Activated naive CD8-positive, alpha-beta T cell treated with anti-CD3 and anti-CD28 coated beads, Interleukin-2, amount 10 ng/mL, durations not matched to agents 7 days and 5 days (primary cell): ENCODE results near the gene CDH18. TPM values are rescaled to one million over a fixed set of nuclear protein-coding genes. Genes with fewer than 3 reads are reported as not detected.

Experiments used
- ATAC-seq: fragments of 150-1000 bp; cut with Tn5 transposase; one replicate; pipeline ENCODE4 v1.10.0; 2021; ENCODE audit warnings: low read depth, moderate library complexity
- POLR2A ChIA-PET: fragments of 350-600 bp; sonication (Branson Sonifier 250); formaldehyde crosslinking; loops from one replicate; lab custom pipeline; 2021; ENCODE audit warnings: antibody characterized with exemption; lab: Charles Lee
- DNase-seq: peaks from one replicate; pipeline ENCODE4 v3.0.0; 2021
- H3K27ac Mint-ChIP-seq: one replicate; pipeline ENCODE4 v1.8.0; 2022; ENCODE audit warnings: mild to moderate bottlenecking, mixed read lengths
- H3K27me3 Mint-ChIP-seq: one replicate; pipeline ENCODE4 v1.8.0; 2022; ENCODE audit warnings: mild to moderate bottlenecking, moderate library complexity, mixed read lengths
- H3K36me3 Mint-ChIP-seq: one replicate; pipeline ENCODE4 v1.8.0; 2021; ENCODE audit warnings: mild to moderate bottlenecking, mixed read lengths
- H3K4me1 Mint-ChIP-seq: one replicate; pipeline ENCODE4 v1.8.0; 2021; ENCODE audit warnings: mixed read lengths
- H3K4me3 Mint-ChIP-seq: one replicate; pipeline ENCODE4 v1.8.0; 2022; ENCODE audit warnings: mild to moderate bottlenecking, moderate library complexity, mixed read lengths
- H3K9me3 Mint-ChIP-seq: one replicate; pipeline ENCODE4 v1.8.0; 2021; ENCODE audit warnings: mixed read lengths
- total RNA-seq, 2 experiments: library from RNA; stranded (reverse); gene quantifications; one replicate each; pipeline ENCODE4 v1.2.3, GENCODE V29; 2021

Gene CDH18
- total RNA-seq, 2 experiments from 2014 or later: not detected

DNA sequence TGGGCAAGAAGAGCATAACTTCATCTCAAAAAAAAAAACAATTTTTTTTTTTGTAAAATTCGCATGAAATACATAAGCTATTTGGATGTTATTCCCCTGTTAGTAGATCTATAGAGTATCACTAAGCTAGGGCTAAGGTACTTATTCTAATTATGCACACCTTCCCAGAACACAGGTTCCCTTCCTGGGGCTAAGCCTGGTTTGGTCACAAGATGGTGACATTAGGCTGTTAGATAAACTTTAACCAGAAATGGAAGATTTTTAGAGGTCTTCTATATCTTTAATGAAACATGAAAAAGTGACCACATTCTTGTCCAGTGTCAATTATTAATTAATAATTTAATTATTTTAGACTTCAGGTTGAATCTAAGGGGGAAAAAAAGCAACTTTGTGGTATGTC lies 433.5 kb downstream of the CDH18 start:
- Mint-ChIP-seq H3K4me3 (no peak overlapping the region), H3K27me3 (no peaks in the 10 kb centered on the region), H3K36me3 (no peaks in the 10 kb centered on the region), H3K4me1 (no peaks in the 10 kb centered on the region), H3K9me3 (peaks cover 2% of the 10 kb centered on the region), H3K27ac (no peak overlapping the region)
- POLR2A ChIA-PET: no interaction called here
- ATAC-seq (no peak), DNase-seq (no peak)

DNA sequence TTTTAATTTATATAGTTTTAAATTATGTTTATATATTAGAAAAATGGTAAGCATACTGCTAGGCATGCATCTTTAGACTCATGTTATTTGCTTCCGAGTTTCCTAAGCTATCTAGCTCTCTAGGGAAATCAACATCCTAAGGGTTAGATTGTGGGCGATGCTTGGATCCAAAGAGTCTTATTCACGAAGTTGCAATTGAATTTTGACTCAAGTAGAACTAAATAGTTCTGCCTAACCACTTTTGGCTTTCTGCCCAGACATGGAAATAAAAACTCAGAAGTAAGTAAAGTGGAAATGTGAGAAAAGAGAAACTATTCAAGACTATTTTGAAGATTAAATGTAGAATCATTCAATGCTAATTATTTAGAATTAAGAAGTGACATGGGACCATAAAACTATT lies 440.4 kb downstream of the CDH18 start:
- no peaks in the 10 kb centered on the region for H3K36me3 Mint-ChIP-seq
- ATAC-seq (no peak), DNase-seq (no peak)
- no peaks in the 10 kb centered on the region for H3K4me1 Mint-ChIP-seq
- no peaks in the 10 kb centered on the region for H3K27me3 Mint-ChIP-seq
- no peak overlapping the region for H3K27ac Mint-ChIP-seq
- H3K4me3 Mint-ChIP-seq: no peak overlapping the region
- POLR2A ChIA-PET: no interaction called here
- H3K9me3 Mint-ChIP-seq: no peaks in the 10 kb centered on the region

DNA sequence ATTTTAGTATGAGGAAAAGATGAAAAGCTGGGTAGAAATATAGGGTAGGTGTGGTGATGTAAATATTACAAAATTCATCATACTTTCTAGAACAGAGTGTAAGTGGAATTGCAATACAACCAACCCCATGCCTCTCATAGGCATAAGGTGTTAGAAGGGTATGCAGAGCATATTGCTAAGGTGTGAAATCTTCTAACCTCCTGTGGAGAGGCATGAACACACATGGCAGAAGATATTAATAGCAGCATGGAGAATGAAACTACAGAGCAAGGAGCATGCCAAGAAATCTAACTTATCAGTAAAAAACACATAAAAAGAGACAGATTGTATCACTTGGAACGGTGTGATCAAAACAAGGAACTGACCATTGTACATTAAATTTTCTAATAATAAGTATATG lies 441.5 kb downstream of the CDH18 start:
- H3K9me3 Mint-ChIP-seq: no peaks in the 10 kb centered on the region
- ATAC-seq (no peak), DNase-seq (no peak)
- no peaks in the 10 kb centered on the region for H3K27me3 Mint-ChIP-seq
- no peaks in the 10 kb centered on the region for H3K36me3 Mint-ChIP-seq
- no peak overlapping the region for H3K4me3 Mint-ChIP-seq
- no peak overlapping the region for H3K27ac Mint-ChIP-seq
- H3K4me1 Mint-ChIP-seq: no peaks in the 10 kb centered on the region
- POLR2A ChIA-PET: no interaction called here

DNA sequence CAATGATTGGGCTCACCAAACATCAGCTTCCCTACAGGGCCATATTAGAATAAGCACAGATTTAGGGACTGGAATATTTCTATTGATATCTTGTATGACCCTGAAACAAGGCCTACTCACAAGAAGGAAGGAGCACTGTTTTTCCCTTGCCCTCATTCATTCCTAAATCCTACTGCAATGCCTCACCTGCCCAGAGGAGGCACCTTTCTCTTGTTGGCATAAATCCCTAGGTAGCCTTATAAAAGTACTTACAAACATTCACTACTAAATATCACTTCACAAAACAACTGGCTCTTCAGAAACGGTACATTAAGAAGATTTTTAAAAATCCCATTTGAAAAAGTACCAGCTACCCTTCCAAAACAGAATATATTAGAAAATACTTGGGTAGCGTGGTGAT lies 449.4 kb downstream of the CDH18 start:
- H3K27me3 Mint-ChIP-seq: no peaks in the 10 kb centered on the region
- peaks cover 8% of the 10 kb centered on the region for H3K9me3 Mint-ChIP-seq
- no peaks in the 10 kb centered on the region for H3K4me1 Mint-ChIP-seq
- POLR2A ChIA-PET: no interaction called here
- DNase-seq: no peak
- no peak overlapping the region for H3K27ac Mint-ChIP-seq
- ATAC-seq: no peak
- no peak overlapping the region for H3K4me3 Mint-ChIP-seq
- no peaks in the 10 kb centered on the region for H3K36me3 Mint-ChIP-seq

DNA sequence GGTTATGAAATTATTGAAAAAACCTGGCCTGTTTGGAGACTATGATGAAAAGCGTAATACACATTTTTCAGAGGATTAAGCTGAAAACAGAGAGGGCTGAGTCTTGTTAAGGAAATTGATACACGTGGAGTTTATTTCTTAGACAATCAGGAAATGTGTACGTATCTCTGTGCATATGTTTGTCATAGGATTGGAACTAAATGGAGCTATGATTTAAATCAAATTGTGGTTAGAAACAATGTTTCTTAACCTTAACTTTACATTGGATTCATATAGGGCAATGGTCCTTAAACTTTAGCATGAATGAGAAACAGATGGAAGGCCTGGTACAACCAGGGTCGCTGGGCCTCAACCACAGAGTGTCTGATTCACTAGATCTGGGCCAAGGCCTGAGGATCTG lies 451.6 kb downstream of the CDH18 start:
- ATAC-seq: no peak
- H3K9me3 Mint-ChIP-seq: peaks cover 8% of the 10 kb centered on the region
- POLR2A ChIA-PET: no interaction called here

DNA sequence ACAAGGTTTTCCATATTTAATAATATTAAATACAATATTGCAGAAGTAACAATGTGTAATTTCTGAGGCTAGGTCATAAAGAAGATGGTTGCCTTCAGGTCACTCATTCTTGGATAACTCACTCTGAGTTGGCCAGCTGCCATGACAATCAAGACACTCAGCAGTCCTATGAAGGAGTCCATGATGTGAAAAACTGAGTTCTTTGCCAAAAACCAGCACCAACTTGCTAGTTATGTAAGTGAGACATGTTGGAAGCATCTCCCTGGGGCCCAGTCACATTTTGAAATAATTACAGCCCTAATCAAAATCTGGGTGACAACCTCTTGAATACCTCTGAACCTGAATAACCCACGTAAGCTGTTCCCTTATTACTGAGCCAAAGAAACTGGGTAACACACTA lies 453.2 kb downstream of the CDH18 start:
- ATAC-seq: no peak
- Mint-ChIP-seq H3K27ac (no peak overlapping the region), H3K9me3 (peaks cover 6% of the 10 kb centered on the region), H3K27me3 (no peaks in the 10 kb centered on the region), H3K4me3 (no peak overlapping the region), H3K4me1 (no peaks in the 10 kb centered on the region), H3K36me3 (no peaks in the 10 kb centered on the region)
- DNase-seq: no peak
- POLR2A ChIA-PET: no interaction called here

More for the DNA sequence above, 451.6 kb downstream of the CDH18 start:
- no peak for DNase-seq
- H3K4me1 Mint-ChIP-seq: no peaks in the 10 kb centered on the region
- H3K27ac Mint-ChIP-seq: no peak overlapping the region
- H3K27me3 Mint-ChIP-seq: no peaks in the 10 kb centered on the region
- no peak overlapping the region for H3K4me3 Mint-ChIP-seq
- no peaks in the 10 kb centered on the region for H3K36me3 Mint-ChIP-seq

DNA sequence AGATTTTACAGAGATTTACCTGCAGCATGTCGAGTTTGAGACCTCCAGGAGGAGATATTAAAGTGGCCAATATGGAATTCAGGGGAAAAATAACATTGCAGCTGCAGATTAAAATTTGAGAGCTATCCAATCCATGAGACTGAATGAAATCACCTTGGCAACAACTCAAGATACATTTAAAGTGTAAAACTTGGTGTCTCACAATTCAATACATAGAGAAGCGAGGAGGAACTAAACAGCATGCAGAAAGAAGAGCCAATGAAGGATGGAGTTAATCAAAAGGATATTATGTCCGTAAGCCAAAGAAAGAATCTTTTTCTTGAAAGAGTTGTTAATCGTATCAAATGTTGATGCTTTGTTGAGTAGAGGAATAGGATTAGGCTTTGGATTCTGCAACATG lies 455.1 kb downstream of the CDH18 start:
- Mint-ChIP-seq H3K9me3 (peaks cover 6% of the 10 kb centered on the region), H3K4me3 (no peak overlapping the region), H3K27me3 (no peaks in the 10 kb centered on the region), H3K4me1 (no peaks in the 10 kb centered on the region), H3K27ac (no peak overlapping the region), H3K36me3 (no peaks in the 10 kb centered on the region)
- ATAC-seq (no peak), DNase-seq (no peak)
- POLR2A ChIA-PET: no interaction called here

DNA sequence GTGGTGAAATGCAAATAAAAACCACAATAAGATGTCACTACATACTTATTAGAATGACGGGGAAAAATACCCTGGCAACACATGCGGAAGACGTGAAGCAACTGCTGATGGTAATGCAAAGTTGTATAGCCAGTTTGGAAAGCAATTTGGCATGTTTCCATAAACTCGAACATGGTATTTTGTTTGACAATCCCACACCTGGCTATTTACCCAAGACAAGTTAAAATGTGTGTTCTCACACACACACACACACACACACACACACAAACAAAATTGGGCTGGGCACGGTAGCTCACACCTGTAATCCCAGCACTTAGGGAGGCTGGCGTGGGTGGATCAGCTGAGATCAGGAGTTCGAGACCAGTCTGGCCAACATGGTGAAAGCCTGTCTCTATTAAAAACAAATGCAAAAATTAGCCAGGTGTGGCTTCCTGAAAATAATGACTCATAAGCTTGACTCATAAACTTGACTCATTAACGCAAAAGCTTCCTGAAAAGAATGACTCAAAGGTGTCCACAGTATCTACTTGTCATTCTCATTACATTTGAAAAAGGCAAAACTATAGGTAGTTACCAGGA lies 456.5 kb downstream of the CDH18 start:
- ATAC-seq (no peak), DNase-seq (no peak)
- H3K27ac Mint-ChIP-seq: no peak overlapping the region
- H3K4me1 Mint-ChIP-seq: no peaks in the 10 kb centered on the region
- H3K36me3 Mint-ChIP-seq: no peaks in the 10 kb centered on the region
- no peaks in the 10 kb centered on the region for H3K27me3 Mint-ChIP-seq
- H3K4me3 Mint-ChIP-seq: no peak overlapping the region
- no peaks in the 10 kb centered on the region for H3K9me3 Mint-ChIP-seq
- POLR2A ChIA-PET: no interaction called here

DNA sequence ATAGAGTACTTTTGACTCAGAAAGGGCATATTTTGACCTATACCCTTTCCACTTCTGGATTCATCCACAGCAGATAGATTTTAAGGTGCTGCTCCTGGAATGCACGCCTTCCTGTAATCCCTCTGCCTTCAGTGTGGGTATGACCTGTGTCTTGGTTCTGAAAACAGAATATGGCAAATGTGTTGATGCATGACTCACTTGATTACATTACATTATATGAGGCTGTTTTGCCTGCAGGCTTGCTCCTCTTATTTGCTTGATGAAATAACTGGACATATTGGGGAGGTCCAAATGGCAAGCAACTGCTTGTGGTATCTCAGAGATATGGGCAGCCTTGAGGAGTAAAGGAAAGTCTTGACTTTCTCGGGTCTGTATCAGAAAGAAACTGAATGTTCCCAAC lies 468.6 kb downstream of the CDH18 start:
- H3K27me3 Mint-ChIP-seq: no peaks in the 10 kb centered on the region
- no peaks in the 10 kb centered on the region for H3K4me1 Mint-ChIP-seq
- H3K4me3 Mint-ChIP-seq: no peak overlapping the region
- ATAC-seq (no peak), DNase-seq (no peak)
- POLR2A ChIA-PET: no interaction called here
- H3K9me3 Mint-ChIP-seq: peaks cover 3% of the 10 kb centered on the region
- no peaks in the 10 kb centered on the region for H3K36me3 Mint-ChIP-seq
- H3K27ac Mint-ChIP-seq: no peak overlapping the region

DNA sequence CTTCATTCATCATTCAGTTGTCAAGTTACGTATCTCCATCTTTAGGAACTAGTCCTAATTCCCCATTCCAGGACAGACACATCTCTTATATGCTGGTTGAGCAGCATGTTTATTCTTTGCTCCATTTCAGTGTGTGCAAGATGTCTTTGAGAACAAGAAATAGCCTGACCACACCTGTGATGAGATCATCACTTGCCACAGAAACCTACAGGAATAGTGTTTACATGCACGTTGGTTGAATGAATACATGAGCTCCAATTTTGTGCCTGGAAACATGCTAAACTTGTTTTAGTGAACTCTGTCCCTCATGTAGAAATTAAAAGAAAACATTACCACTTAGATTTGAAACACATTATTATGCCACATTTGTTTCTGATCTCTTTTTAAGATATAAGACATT lies 489.1 kb downstream of the CDH18 start:
- DNase-seq (no peak), ATAC-seq (no peak)
- H3K4me3 Mint-ChIP-seq: no peak overlapping the region
- no peaks in the 10 kb centered on the region for H3K4me1 Mint-ChIP-seq
- no peaks in the 10 kb centered on the region for H3K27me3 Mint-ChIP-seq
- H3K9me3 Mint-ChIP-seq: peaks cover 9% of the 10 kb centered on the region
- no peaks in the 10 kb centered on the region for H3K36me3 Mint-ChIP-seq
- H3K27ac Mint-ChIP-seq: no peak overlapping the region
- POLR2A ChIA-PET: no interaction called here

DNA sequence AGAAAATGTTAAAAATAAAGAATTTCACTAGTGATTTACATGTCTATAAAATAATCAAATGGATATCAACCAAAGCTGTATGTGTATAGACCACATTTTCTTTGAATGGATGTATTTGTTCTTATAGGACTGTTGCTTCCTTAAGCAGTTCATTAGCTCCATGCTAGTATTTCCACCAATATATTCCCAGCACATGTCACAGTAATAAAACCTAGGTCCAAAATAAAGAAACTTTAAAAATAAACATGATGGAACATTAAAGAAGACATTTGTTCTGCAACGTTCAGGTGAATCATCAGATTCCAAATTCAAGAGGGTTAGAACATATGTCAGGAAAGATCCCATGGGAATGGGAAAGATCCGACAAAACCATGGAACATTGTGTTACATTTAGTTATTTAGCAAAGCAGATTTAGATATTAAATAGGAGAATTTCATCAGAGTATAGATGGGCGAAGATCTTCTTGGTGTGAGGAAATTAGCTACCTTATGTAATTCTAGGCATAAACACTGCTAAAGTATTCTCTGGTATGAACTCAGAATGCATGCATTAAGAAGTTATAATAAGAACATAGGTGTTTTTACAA lies 490.7 kb downstream of the CDH18 start:
- POLR2A ChIA-PET: no interaction called here
- H3K27me3 Mint-ChIP-seq: no peaks in the 10 kb centered on the region
- ATAC-seq (no peak), DNase-seq (no peak)
- no peaks in the 10 kb centered on the region for H3K36me3 Mint-ChIP-seq
- H3K4me3 Mint-ChIP-seq: no peak overlapping the region
- no peaks in the 10 kb centered on the region for H3K4me1 Mint-ChIP-seq
- no peak overlapping the region for H3K27ac Mint-ChIP-seq
- peaks cover 9% of the 10 kb centered on the region for H3K9me3 Mint-ChIP-seq

DNA sequence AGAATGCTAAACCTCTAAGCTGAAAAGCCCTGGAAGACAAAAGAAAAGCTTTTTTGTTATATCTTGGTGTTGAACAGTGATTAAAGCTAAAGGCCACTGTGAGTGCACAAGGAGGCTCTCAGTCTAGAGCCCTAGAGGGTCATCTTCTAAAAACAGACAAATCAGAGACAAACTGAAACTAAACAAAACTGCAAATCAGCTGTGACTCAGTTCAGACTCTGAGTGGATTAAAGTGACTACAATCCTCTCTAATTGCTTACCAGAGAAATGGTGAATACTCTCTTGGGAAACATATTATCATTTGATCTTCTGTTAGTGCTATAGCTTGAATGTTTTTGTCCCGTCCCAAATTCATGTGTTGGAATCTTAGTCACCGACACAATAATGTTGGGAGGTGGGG lies 491.9 kb downstream of the CDH18 start:
- ATAC-seq (no peak), DNase-seq (no peak)
- H3K27ac Mint-ChIP-seq: no peak overlapping the region
- H3K4me1 Mint-ChIP-seq: no peaks in the 10 kb centered on the region
- POLR2A ChIA-PET: no interaction called here
- H3K27me3 Mint-ChIP-seq: no peaks in the 10 kb centered on the region
- peaks cover 7% of the 10 kb centered on the region for H3K9me3 Mint-ChIP-seq
- H3K4me3 Mint-ChIP-seq: no peak overlapping the region
- no peaks in the 10 kb centered on the region for H3K36me3 Mint-ChIP-seq

DNA sequence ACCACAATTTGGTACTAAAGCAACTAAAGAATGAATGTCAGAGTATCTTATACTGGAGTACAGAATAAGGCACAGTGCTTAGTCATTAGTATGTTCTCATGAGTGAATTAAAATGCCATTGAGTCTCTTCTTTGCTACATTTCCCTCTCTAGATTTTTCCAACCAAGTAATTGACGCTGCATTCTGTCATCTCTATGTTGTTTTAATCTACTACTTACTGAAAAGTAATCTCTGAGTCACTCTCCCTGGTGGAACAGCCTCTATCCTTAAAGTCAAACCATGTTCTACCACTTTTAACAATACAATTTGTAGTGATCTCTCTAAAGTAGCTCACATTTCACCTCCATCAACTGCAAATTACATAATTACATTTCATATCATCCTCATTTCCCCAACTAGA lies 495.1 kb downstream of the CDH18 start:
- POLR2A ChIA-PET: no interaction called here

DNA sequence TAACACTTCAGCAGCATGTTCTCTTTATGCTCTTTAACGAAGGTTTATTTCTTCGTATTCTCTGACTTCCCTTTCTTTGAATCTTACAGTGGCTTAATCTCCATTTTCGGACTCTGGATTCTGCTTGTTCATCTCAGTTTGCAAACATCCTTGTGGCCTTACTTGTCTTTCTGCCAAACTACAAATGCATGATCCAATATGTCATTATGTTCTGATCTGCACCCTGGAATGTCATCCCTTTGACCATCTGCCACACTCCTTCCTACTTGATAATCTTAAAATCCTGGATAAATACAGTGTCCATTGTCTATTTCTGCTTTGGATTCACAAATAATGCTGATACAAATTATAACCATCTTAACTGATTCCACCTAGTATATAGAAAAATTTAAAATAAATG lies 499.2 kb downstream of the CDH18 start:
- Mint-ChIP-seq H3K27ac (no peak overlapping the region), H3K4me3 (no peak overlapping the region), H3K4me1 (no peaks in the 10 kb centered on the region), H3K9me3 (peaks cover 4% of the 10 kb centered on the region), H3K27me3 (no peaks in the 10 kb centered on the region), H3K36me3 (no peaks in the 10 kb centered on the region)
- ATAC-seq (no peak), DNase-seq (no peak)
- POLR2A ChIA-PET: no interaction called here

More for the DNA sequence above, 495.1 kb downstream of the CDH18 start:
- no peak for ATAC-seq
- no peak for DNase-seq
- no peaks in the 10 kb centered on the region for H3K27me3 Mint-ChIP-seq
- no peak overlapping the region for H3K4me3 Mint-ChIP-seq
- no peaks in the 10 kb centered on the region for H3K4me1 Mint-ChIP-seq
- H3K27ac Mint-ChIP-seq: no peak overlapping the region
- H3K9me3 Mint-ChIP-seq: peaks cover 3% of the 10 kb centered on the region
- H3K36me3 Mint-ChIP-seq: no peaks in the 10 kb centered on the region
